Activated naive CD4-positive, alpha-beta T cell treated with Interleukin-2 at 50 U/mL for 16 hours (primary cell): ENCODE measurements around the gene LMBR1L.
"Not testable (repeated sequence)": the region's sequence is repeated elsewhere in the genome, so short reads cannot be mapped to it uniquely, and the experiment has no call there.

ENCODE experiments used
- DNase-seq: peaks from one replicate; pipeline ENCODE4 v3.0.0-alpha.2; 2020

LMBR1L gene

DNA sequence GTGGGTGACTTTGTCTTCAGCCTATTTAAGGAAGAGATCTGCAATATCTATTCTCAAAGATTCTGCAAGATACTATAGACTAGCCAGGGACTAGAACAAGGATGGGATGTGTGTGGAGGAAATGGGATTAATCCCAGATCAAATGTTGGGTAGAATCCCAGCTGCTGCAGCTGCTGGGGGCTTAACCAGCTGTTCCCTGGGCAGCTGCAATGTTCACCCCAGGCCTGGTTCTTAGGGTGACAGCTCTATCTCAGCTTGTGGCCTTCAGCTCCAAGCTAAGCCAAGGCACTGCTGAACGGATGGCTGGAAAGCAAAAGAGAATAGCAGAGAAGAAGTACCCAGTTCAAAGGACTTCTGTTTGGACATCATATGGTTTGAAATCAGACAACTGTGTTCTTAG is 30.9 kb downstream of the LMBR1L start:
- DNase-seq: no peak

DNA sequence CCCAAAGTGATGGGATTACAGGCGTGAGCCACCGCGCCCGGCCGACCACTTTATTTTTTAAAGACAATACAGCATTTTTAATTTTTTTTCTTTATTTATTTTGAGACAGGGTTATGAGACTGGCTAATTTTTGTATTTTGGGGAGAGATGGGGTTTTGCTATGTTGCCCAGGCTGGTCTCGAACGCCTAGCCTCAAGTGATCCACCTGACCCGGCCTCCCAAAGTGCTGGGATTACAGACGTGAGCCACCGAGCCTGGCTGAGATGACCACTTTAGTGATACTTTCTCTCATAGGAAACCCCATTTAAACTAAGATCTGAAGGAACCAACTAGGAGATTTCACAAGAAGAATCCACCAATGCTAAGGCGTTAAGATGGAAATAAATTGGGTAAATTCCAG is 39.7 kb downstream of the LMBR1L start:
- DNase-seq: no peak

DNA sequence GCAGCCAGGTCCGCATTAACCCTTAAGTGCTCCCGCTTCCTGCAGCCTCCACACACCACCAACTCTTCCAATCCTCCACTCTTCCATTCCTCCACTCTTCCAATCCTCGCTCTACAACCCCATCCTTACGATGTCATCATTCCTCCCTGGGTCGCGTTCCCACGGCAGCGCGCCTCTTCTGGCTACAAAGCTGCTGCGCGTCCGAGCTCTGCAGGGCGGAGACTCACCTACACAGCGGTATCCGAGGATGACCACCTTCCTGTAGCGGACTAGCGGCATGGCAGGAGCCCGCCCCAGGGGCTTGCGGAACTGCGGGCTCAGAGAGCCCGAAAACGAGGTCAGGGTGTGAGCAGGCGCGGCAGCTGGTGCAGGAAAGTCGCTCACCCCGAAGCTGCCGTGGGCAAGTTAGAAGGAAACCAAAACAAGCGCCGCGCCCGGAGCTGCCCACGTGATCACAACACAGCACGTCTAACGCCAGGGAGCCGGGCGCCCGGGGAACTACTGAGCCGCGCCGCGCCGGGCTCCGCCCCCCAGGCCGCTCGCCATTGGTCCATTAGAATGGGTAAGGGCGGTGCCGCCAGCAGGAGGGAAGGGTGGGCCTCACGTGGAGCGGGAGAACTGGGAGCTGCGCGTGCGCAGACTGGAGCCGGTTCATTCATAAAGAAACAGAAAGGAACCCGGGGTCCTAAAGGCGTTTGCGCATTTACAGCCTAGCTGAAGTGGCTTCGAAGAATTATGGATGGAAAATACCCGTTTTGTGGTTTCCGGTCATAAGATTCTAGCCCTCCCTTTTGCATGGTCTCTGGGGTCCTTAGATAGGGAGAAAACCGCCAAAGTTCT is 40.9 kb downstream of the LMBR1L start, which contains the start of gene RHEBL1:
RHEBL1 (minus strand) TSS at position 473 of the 840 bp plus-strand sequence; CDS start at position 279, 194 bp downstream.
- DNase-seq: peak; percentile 99

- DNase-seq: no peak
These were observed 41.7 kb downstream of the LMBR1L start for GRCh38 chr12:49068879-49069506.

- DNase-seq: no peak
These were observed 44.5 kb downstream of the LMBR1L start for GRCh38 chr12:49066120-49066519.

DNA sequence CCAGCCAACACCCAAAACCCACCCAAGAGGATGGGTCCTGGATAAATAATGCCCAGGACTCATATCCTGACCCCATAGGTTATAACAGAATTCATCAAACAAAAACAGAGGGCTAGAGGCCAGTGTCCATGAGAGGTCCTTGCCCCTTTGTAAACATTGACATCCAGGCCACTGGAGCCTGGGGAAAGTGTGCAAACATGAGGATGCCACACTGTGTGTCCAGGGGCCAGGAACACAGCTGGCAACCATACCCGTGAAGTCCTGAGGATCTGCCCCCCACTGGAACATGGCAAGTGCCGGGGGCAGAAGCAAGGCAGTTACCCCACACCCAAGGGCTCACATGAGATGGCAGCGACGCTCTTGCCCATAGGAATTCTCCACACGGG is 45.9 kb downstream of the LMBR1L start:
- DNase-seq: no peak

- DNase-seq: not testable (repeated sequence)
These were observed 48.7 kb downstream of the LMBR1L start for GRCh38 chr12:49061916-49062315.

DNA sequence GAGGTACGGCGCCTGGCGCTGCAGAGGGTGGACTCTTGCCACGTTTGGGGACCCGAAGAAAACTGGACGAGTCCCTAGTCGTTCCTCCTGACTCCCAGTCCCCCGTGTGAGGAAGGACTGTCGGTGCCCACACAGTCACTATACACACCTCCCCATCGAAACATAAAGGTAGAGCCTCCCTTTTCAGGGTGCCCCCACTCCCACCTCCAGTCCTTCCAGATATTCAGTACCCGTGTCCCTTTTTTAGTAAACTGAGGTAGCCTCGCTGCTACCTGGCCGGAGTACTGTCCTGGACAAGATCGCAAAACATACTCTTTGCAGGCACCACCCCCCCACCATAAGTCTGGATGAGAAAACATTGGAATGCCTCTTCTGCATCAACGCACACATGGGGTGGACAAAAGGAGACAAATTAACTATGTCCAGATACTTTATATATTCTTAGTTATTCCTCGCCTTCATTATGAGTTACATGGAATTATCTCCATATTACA is 49.4 kb downstream of the LMBR1L start:
- DNase-seq: no peak

DNA sequence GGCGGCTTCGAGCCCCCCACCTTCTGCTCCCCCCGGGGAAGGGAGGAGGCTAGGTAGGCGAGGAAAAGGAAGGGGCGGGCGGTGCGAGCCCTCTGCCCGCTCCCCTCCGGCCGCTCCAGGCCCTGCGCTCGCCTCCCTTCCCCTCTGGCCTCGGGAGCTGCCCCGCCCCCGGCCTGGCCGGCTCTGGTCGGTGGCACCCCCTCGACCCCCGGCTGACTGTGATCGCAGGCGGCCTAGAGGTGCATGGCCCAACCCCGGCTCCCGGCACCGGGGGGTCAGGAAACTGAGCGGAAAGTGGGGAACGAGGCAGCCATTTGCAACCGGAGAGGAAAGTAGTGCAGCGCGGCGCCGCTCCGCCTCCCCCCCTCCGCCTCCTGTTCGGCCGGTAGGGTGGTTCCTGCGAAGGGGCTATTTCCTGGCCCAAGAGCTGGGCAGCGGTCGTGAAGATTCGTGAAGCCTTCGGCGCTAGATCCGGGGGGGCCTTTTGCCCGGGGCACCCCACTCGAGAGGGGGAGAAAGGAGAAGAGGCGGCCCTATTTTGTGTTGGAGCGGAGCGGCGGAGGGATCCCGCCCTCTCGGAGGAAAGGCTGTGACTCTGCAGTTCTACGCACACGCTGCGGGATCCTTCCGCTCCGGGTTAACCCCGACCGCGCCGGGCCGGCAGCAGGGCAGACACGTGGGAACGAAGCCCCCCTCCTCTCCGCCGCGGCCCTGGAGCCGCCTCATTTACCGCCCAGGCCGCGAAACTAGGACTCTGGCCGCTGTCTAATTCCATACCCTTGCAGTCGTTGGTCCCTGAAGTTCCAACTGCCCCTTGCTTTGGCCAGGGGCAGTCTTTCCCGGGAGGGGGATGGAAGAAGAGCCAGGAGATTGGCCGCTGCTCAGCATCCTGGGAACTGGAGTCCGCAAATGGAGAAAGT is 50.1 kb downstream of the LMBR1L start, which contains the start of gene KMT2D:
KMT2D (minus strand) TSS at position 558 of the 920 bp plus-strand sequence. CDS start 5,470 bp downstream, outside the sequence.
- DNase-seq: peak; percentile 90

DNA sequence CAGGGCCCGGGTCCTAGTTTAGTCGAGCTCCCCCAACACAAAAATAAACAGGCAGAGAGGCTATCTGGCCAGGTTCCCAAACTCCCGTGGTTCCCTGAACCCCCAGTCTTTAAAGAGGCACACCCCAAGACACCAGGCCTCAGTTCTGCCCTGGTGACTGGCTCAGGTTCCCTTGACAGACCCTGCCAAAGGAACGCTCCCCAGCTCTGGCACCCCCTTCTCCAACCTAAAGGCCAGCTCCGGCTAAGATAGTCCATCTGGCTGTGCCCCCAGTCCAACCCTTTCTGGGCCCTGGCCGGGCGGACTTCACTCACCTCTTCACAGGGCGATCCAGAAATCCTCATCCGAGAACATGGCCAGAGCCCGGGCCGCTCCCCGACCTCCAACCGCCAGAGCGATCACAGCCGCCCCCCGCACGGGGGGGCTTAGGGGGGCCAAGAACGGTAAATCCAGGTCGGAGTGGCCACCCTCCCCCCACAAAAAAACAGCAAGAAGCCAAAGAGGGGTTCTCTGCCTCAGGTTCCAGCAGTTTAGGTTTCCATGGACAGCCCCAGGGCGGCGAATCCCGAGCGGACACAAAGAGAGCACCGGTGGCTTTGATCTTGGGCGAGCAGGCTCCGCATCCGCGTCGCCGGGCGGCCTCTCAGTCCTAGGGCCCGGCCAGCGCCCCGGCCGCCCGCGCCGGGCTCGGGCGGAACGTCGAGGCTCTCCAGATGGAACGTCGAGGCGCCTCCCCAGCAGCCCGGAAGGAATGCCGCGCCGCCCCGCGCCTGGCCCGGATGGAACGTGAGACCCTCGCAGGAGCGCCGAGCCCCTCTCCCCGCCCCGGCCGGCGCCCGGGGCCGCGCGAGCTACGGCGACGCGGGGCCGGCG is 51.1 kb downstream of the LMBR1L start:
- DNase-seq: peak; percentile 29

DNA sequence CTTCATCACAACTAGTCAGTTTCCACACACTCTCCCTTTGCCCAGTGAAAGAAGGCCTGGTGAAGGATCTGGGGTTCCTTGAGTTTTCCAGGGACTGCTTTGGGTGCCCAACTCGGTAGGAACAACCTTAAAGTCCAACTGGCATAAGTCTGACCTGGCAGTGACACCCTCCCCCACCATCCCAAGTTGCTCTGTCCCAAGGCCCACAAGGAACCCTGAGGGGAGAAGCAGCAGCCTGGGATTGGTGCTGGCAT is 51.7 kb downstream of the LMBR1L start:
- no peak for DNase-seq

DNA sequence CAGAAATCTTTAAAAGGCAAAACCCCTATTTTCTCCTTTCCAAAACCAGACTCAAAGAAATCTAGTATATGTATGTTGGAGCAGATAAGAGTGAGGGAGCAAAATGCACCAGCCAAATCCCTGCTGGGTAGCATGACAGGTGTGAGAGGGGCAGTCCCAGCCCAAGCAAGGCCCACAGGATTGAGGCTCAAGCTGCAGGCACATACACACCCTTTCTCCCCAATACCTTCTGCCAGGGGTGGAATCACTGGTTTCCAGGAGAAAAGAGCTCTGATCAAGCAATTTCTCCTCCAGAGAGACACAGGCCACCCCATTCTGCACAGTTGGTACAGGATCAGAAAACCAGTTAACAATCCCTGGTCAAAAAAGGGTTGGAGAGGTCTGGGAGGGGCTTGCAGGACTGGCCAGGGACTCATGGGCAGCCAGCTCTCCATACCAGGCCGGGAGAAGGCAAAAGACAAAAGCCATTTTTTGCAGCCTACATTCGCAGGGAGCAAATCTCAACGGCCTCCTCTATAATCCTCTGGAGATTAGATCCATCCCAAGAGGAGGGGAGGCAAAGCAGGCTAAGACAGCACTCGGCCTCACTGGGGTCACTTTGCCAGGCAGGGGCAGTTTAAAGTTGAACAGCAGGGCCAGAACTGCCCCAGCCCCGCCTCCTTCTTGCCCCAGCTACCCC is 52.1 kb downstream of the LMBR1L start:
- DNase-seq: no peak

- peak; percentile 4 for DNase-seq
These were observed 52.8 kb downstream of the LMBR1L start for GRCh38 chr12:49057888-49058287.

DNA sequence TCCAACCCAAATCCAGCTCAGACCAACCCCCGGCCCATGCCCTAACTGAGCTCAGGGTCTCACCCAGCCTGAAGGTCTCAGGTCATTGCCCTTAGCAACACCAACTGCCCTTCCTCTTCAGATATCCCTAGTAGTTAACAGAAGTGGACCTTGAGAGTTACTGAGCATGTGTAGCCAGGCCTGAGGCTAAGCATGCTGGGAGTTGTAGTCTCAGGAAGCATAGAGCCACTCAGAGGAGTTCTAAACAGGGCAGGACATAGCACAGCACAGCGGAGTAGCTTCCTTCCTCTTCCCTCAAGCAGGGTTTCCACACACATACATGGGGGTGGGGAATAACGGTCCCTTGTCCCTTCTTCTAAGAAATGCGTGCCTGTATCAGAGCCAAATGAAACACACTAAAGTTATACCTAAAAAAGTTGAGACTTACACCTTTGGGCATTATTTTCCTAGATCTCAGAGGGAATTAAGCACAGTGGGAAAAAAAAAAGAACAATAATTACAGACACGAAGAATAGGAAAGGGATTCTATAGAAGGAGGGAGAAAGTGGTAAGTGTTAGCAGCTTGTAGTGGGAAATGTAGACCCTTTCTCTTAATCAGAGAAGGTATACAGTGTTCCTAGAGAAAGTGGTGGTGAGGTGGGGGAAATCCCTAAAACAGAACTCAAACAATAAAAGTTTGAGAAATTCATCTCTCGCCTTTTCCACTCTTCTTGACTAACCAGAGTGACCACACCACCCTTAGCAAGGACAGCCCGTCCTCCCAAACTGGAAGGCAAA is 54.5 kb downstream of the LMBR1L start:
- DNase-seq: peak; percentile 50

GRCh38 chr12:49055092-49055491 is 55.6 kb downstream of the LMBR1L start:
- DNase-seq: no peak

- no peak for DNase-seq
These were observed 56.1 kb downstream of the LMBR1L start for GRCh38 chr12:49054524-49054923.

DNA sequence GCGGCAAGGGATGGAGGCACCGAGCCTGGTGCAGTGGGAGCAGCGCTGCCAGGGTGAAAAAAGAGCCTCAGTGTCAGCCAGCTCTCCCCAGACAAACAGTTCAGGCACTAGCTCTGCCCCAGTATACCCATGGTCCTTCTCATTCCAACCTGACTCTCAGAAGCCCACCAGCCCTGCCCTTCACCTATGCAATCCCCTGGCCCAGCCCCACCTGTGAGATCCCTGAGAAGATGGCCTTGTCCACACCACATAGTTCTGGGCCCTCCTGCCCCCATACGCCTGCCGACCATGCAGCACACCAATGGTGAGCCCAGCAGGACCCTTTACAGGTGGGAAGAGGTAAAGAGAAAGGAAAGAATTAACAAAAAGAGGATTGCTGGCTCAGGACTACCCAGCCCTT is 56.6 kb downstream of the LMBR1L start:
- no peak for DNase-seq

DNA sequence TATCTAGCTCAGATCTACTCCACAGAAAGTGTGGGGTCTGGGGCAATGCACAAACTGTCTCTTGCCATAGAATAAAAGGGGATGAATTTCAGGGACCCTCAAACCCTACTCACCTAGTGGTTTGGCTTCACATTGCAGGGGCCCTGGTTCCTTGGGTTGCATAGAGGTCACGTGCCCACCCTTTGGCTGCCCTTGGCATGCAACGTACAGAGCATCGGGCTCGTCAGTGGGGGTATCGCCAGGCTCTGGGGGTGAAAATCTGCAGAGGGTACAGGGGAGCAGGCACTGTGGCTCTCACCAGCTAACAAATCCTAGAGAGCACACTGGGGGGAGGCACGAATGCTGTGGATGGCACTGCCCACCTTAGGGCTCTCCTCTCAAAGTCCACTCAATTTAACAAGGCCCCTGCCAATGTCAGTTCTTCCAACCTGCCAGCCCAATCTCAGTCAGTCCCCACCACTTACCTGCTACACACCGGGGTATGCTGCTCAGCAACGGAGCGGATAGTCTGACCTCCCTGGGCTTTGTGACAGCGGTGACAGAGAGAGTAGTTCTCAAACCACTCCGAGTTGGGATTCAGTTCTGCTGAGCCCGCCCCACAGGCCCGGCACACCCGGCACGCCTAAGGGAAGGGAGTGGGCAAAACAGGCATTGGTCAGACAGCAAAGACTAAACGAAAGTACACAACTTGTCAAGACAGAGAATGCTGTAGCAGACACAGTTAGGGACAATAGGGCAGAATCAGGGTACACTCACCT is 58.0 kb downstream of the LMBR1L start:
- no peak for DNase-seq

DNA sequence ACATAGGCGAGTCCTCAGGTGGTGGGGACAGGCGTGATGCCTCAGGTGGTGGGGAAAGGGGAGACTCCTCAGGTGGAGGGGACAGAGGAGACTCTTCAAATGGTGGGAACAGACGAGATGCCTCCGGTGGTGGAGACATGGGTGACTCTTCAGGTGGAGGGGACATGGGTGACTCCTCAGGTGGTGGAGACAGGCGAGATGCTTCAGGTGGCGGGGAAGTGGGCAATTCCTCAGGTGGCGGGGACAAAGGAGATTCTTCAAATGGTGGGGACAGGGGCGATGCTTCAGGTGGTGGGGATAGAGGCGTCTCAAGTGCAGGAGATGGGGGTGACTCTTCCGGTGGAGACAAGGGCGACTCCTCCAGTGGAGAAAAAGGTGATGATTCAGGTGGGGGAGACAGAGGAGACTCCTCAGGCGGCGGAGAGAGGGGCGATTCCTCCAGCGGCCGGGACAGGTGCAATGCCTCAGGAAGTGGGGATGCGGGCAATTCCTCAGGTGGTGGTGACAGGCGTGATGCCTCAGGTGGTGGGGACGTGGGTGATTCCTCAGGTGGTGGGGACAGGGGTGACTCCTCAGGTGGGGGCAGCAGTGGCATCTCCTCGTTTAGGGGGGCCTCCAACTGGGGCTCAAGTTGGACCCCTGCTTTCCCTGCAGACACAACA is 58.7 kb downstream of the LMBR1L start:
- DNase-seq: no peak
